Astrocyte of the cerebellum (primary cell): Measurements from ENCODE around the gene WDR38.

ENCODE experiments used
- DNase-seq: peaks from one replicate; pipeline ENCODE4 v3.0.0-alpha.2; 2011; ENCODE audit warnings: low read depth
- H3K4me3 ChIP-seq: 2 replicates; pipeline ENCODE4 v1.5.1; 2011; ENCODE audit warnings: mild to moderate bottlenecking, low read depth, low read length, moderate library complexity
- CTCF ChIP-seq: IDR thresholded peaks from 2 replicates; pipeline ENCODE4 v1.5.1; 2012; ENCODE audit warnings: low read length, low read depth, moderate library complexity, mild to moderate bottlenecking; ENCODE audit errors: missing control alignments
- in situ Hi-C: cut with HindIII; loops from 2 replicates; pipeline ENCODE4 v1.10.0; 2017; ENCODE audit warnings: low sequenced_read_pairs

The WDR38 gene

GRCh38 chr9:124818431-124819281 is 34.6 kb upstream of the WDR38 start:
- no peak for TF ChIP-seq CTCF
- no peak overlapping the region for H3K4me3 ChIP-seq
- in situ Hi-C loops = no loop called here
- DNase-seq = no peak

- TF ChIP-seq CTCF = no peak
- in situ Hi-C loops = no loop called here
- H3K4me3 ChIP-seq = no peak overlapping the region
- no peak for DNase-seq
Measured at GRCh38 chr9:124820698-124821623, 32.3 kb upstream of the WDR38 start.

GRCh38 chr9:124828489-124829333 is 24.5 kb upstream of the WDR38 start:
- DNase-seq = no peak
- TF ChIP-seq CTCF = no peak
- in situ Hi-C loops = no loop called here
- no peak overlapping the region for H3K4me3 ChIP-seq

- H3K4me3 ChIP-seq = no peak overlapping the region
- DNase-seq = no peak
- in situ Hi-C loops = no loop called here
- no peak for TF ChIP-seq CTCF
Measured at GRCh38 chr9:124829334-124829669, 24.0 kb upstream of the WDR38 start.

- in situ Hi-C loops = no loop called here
- TF ChIP-seq CTCF = no peak
- no peak overlapping the region for H3K4me3 ChIP-seq
- DNase-seq = no peak
Measured at GRCh38 chr9:124830593-124830992, 22.7 kb upstream of the WDR38 start.
